SK-N-SH (cell line): ENCODE data around the gene CBX3. TPM values are rescaled to one million over a fixed set of nuclear protein-coding genes. Genes with fewer than 3 reads are reported as not detected.
"Not testable (repeated sequence)": the region's sequence is repeated elsewhere in the genome, so short reads cannot be mapped to it uniquely, and the experiment has no call there.

Source experiments
- CTCF ChIA-PET: fragments of 300-600, 350-600 bp; formaldehyde crosslinking; extraction: SDS; loops from one replicate; lab custom pipeline; 2021; lab: Yijun Ruan, JAX
- POLR2A ChIA-PET: fragments of 350-600 bp; sonication (Branson Sonifier 250); formaldehyde crosslinking; extraction: SDS; loops from one replicate; lab custom pipeline; 2020; ENCODE audit warnings: antibody characterized with exemption, inconsistent platforms; lab: Yijun Ruan, JAX
- DNase-seq: peaks from one replicate; pipeline ENCODE4 v3.0.0; 2012
- H2AFZ ChIP-seq: fragments of 200-600 bp; sonication (generic); 2 replicates; pipeline ENCODE4 v1.8.1; 2016; ENCODE audit warnings: antibody characterized with exemption, mild to moderate bottlenecking, low read depth
- H3F3A ChIP-seq: fragments of 200-600 bp; sonication (generic); replicated peaks from 2 replicates; pipeline ENCODE3; 2016; ENCODE audit warnings: antibody characterized with exemption, mild to moderate bottlenecking; ENCODE audit not compliant: insufficient read depth
- H3K27ac ChIP-seq, 2 experiments: fragments of 200-500 bp in 1 of 2; fragments of 200-600 bp in 1 of 2; sonication (Bioruptor generic) in 1 of 2; sonication (generic), shearing (Covaris generic) in 1 of 2; 2 replicates each; pipeline versions ENCODE4 v1.5.1 to v1.6.1; 2014 to 2016; ENCODE audit warnings: low read depth in 2 of 2, inconsistent platforms in 1 of 2, low read length in 1 of 2, mild to moderate bottlenecking in 1 of 2, mixed read lengths in 1 of 2
- H3K27me3 ChIP-seq: fragments of 200-600 bp; sonication (generic), shearing (Covaris generic); 2 replicates; pipeline ENCODE4 v1.6.1; 2016; ENCODE audit warnings: mixed run types; ENCODE audit not compliant: insufficient read depth
- H3K36me3 ChIP-seq, 2 experiments: fragments of 200-500 bp in 1 of 2; fragments of 200-600 bp in 1 of 2; sonication (Bioruptor generic) in 1 of 2; sonication (generic) in 1 of 2; replicated peaks in 1 of 2; 2 replicates each; pipeline versions ENCODE3 to v1.5.1; 2014 to 2016; ENCODE audit warnings: low read length in 1 of 2, mild to moderate bottlenecking in 1 of 2; ENCODE audit not compliant: insufficient read depth in 2 of 2, control insufficient read depth in 1 of 2
- H3K4me1 ChIP-seq, 2 experiments: fragments of 200-500 bp in 1 of 2; fragments of 200-600 bp in 1 of 2; sonication (Bioruptor generic) in 1 of 2; sonication (generic), shearing (Covaris generic) in 1 of 2; 2 replicates each; pipeline versions ENCODE4 v1.5.1 to v1.6.1; 2014 to 2016; ENCODE audit warnings: low read depth in 1 of 2, low read length in 1 of 2, mixed run types in 1 of 2; ENCODE audit not compliant: insufficient read depth in 2 of 2, control insufficient read depth in 1 of 2
- H3K4me2 ChIP-seq: fragments of 200-600 bp; sonication (generic), shearing (Covaris generic); 2 replicates; pipeline ENCODE4 v1.6.1; 2017; ENCODE audit warnings: mixed run types
- H3K4me3 ChIP-seq, 2 experiments: fragments of 200-500 bp in 1 of 2; fragments of 200-600 bp in 1 of 2; sonication (Bioruptor generic) in 1 of 2; sonication (generic), shearing (Covaris generic) in 1 of 2; 2 replicates each; pipeline versions ENCODE4 v1.5.1 to v1.8.1; 2014 to 2016; ENCODE audit warnings: low read depth in 2 of 2, inconsistent platforms in 1 of 2, low read length in 1 of 2, mild to moderate bottlenecking in 1 of 2, mixed read lengths in 1 of 2, moderate library complexity in 1 of 2
- H3K79me2 ChIP-seq: fragments of 200-600 bp; sonication (generic); 2 replicates; pipeline ENCODE4 v1.8.1; 2017; ENCODE audit warnings: mild to moderate bottlenecking; ENCODE audit not compliant: insufficient read depth
- H3K9ac ChIP-seq: fragments of 200-600 bp; sonication (generic); 2 replicates; pipeline ENCODE4 v1.6.1; 2017; ENCODE audit warnings: mixed run types
- H3K9me2 ChIP-seq: fragments of 200-600 bp; sonication (generic); 2 replicates; pipeline ENCODE4 v1.6.1; 2017; ENCODE audit warnings: mixed run types
- H3K9me3 ChIP-seq: fragments of 200-600 bp; sonication (generic); 2 replicates; pipeline ENCODE4 v1.6.1; 2017; ENCODE audit warnings: mixed run types, mild to moderate bottlenecking, moderate library complexity
- H4K20me1 ChIP-seq: fragments of 200-600 bp; sonication (generic); 2 replicates; pipeline ENCODE4 v1.6.1; 2017; ENCODE audit warnings: mild to moderate bottlenecking, mixed run types; ENCODE audit not compliant: insufficient read depth
- CTCF ChIP-seq: fragments of 200-600 bp; sonication (generic); IDR thresholded peaks from 2 replicates; pipeline ENCODE4 v1.6.1; 2017; ENCODE audit warnings: antibody characterized with exemption, mild to moderate bottlenecking, moderate library complexity
- ELF1 ChIP-seq: IDR thresholded peaks from 2 replicates; pipeline ENCODE4 v1.4.0; 2012
- EP300 ChIP-seq, 2 experiments: IDR thresholded peaks; 2 replicates each; pipeline versions ENCODE4 v1.4.0 to v1.6.1; 2012; ENCODE audit warnings: borderline replicate concordance in 1 of 2, low read depth in 1 of 2, low read length in 1 of 2
- FOXJ3 ChIP-seq: sonication (generic); formaldehyde crosslinking; IDR thresholded peaks from 2 replicates; pipeline ENCODE4 v1.5.1; 2020; ENCODE audit warnings: mild to moderate bottlenecking, missing genetic modification reagents
- JUND ChIP-seq: IDR thresholded peaks from 2 replicates; pipeline ENCODE4 v1.4.0; 2012
- MXI1 ChIP-seq: IDR thresholded peaks from 2 replicates; pipeline ENCODE4 v1.6.1; 2012; ENCODE audit warnings: mild to moderate bottlenecking, low read depth, low read length, improper control_type of control experiment
- NFIC ChIP-seq: IDR thresholded peaks from 2 replicates; pipeline ENCODE4 v1.4.0; 2012; ENCODE audit warnings: borderline replicate concordance
- NRF1 ChIP-seq: IDR thresholded peaks from 2 replicates; pipeline ENCODE4 v1.6.1; 2012; ENCODE audit warnings: low read depth, mild to moderate bottlenecking, low read length
- POLR2AphosphoS5 ChIP-seq: IDR thresholded peaks from 2 replicates; pipeline ENCODE4 v1.6.1; 2012; ENCODE audit warnings: low read depth, low read length
- RAD21 ChIP-seq: IDR thresholded peaks from 2 replicates; pipeline ENCODE4 v1.6.1; 2012; ENCODE audit warnings: mild to moderate bottlenecking, low read length
- REST ChIP-seq: IDR thresholded peaks from 2 replicates; pipeline ENCODE4 v1.6.1; 2012; ENCODE audit warnings: mild to moderate bottlenecking, low read depth, low read length, moderate library complexity
- SIN3A ChIP-seq: IDR thresholded peaks from 2 replicates; pipeline ENCODE4 v1.6.1; 2012; ENCODE audit warnings: low read depth, mild to moderate bottlenecking, low read length, moderate library complexity, borderline replicate concordance
- USF2 ChIP-seq: fragments of 150-350 bp; IDR thresholded peaks from 2 replicates; pipeline ENCODE4 v1.6.1; 2017; ENCODE audit warnings: antibody characterized with exemption, low read length, low read depth, borderline replicate concordance
- YY1 ChIP-seq: IDR thresholded peaks from 2 replicates; pipeline ENCODE4 v1.4.0; 2012; ENCODE audit warnings: low read depth, mild to moderate bottlenecking
- WGBS: methylation state at CpG from one replicate; pipeline ENCODE4 v1.1.6; 2017; ENCODE audit warnings: low lambda C conversion rate; 5-methylcytosine and 5-hydroxymethylcytosine counted together
- polyA plus RNA-seq, 3 experiments: library from polyadenylated mRNA; depleted of rRNA; stranded (reverse); fragments of >200 nt; gene quantifications; 2 replicates each; pipeline ENCODE4 v1.2.3, GENCODE V29; 2012

Gene CBX3
- polyA plus RNA-seq, 1 of the 3 experiments (the other 2 are of a cell fraction) = 97.0 TPM

GRCh38 chr7:26162431-26162830, 39.1 kb upstream of the CBX3 start:
- Histone ChIP-seq H3K36me3 (no peaks in the 10 kb centered on the region), H3K4me2 (no peak overlapping the region), H3K4me1 (peaks cover 0 to 22% of the 10 kb centered on the region in 2 experiments; a peak in 2 of 4 replicates), H4K20me1 (no peaks in the 10 kb centered on the region), H3K79me2 (peaks cover 64% of the 10 kb centered on the region), H3K4me3 (no peak overlapping the region), H3F3A (peaks cover 9% of the 10 kb centered on the region), H3K27ac (no peak overlapping the region), H3K9me3 (no peaks in the 10 kb centered on the region), H2AFZ (no peak overlapping the region), H3K9ac (no peak overlapping the region), H3K27me3 (no peaks in the 10 kb centered on the region), H3K9me2 (no peaks in the 10 kb centered on the region)
- POLR2A ChIA-PET = no interaction called here
- CTCF ChIA-PET = interaction anchor here (1.0 to 2.7 kb wide), 3 partner anchors 36 to 84 kb away, joined by 3 to 11 read pairs (median 5); no protein-coding TSS in a partner anchor
- DNase-seq = no peak
- WGBS = 91% methylated on average over 2 of the region's 2 CpGs
- TF ChIP-seq ELF1 (no peak), NFIC (no peak), FOXJ3 (CRISPR knock-in tag) (no peak)

GRCh38 chr7:26163804-26164203, 37.7 kb upstream of the CBX3 start:
- Histone ChIP-seq H3K4me1 (peaks cover 0 to 14% of the 10 kb centered on the region in 2 experiments; a peak in 2 of 4 replicates), H3F3A (peaks cover 10% of the 10 kb centered on the region), H3K79me2 (peaks cover 50% of the 10 kb centered on the region)
- H3K27me3 ChIP-seq, H2AFZ ChIP-seq, H3K9me2 ChIP-seq, H3K27ac ChIP-seq, H3K4me3 ChIP-seq, H3K9ac ChIP-seq, DNase-seq, POLR2A ChIA-PET, H3K4me2 ChIP-seq, H4K20me1 ChIP-seq, H3K36me3 ChIP-seq, H3K9me3 ChIP-seq, CTCF ChIA-PET: not testable (repeated sequence)
- WGBS = 21% methylated on average over 1 of the region's 1 CpG

- Histone ChIP-seq H3K27me3 (no peaks in the 10 kb centered on the region), H2AFZ (no peak overlapping the region), H3K36me3 (no peaks in the 10 kb centered on the region)
- TF ChIP-seq EP300 (IDR thresholded peaks at IDR 0.05; ENCODE audit: borderline replicate concordance in 1 of 2, low read depth in 1 of 2, low read length in 1 of 2) (no peak), REST (no peak), RAD21 (no peak), JUND (no peak), YY1 (no peak), MXI1 (no peak), SIN3A (no peak), NFIC (no peak), USF2 (no peak), NRF1 (no peak), POLR2AphosphoS5 (no peak), CTCF (no peak)
- TF ChIP-seq, all 33 proteins: peak for 0
- Histone ChIP-seq H3K27ac (no peak overlapping the region), H3K4me3 (no peak overlapping the region), H4K20me1 (no peaks in the 10 kb centered on the region), H3K4me1 (0 out of 4 replicates have a peak, but pooled peaks cover 0 to 3% of the 10 kb centered on the region in 2 experiments), H3F3A (peaks cover 5% of the 10 kb centered on the region), H3K4me2 (no peak overlapping the region), H3K9me3 (no peaks in the 10 kb centered on the region), H3K79me2 (peaks cover 38% of the 10 kb centered on the region), H3K9ac (no peak overlapping the region), H3K9me2 (no peaks in the 10 kb centered on the region)
- WGBS = 85% methylated on average over 9 of the region's 9 CpGs
- ChIA-PET POLR2A (interaction anchor here (0.7 kb wide), 1 partner anchor 16 kb away, joined by 4 read pairs; no protein-coding TSS in a partner anchor), CTCF (interaction anchor here (0.9 to 2.6 kb wide), 7 partner anchors 10 to 75 kb away, joined by 3 to 10 read pairs (median 3); no protein-coding TSS in a partner anchor)
- no peak for DNase-seq
Measured at GRCh38 chr7:26165950-26166683, 35.4 kb upstream of the CBX3 start.
